Measurements from ENCODE around the gene CDK18. TPM values are rescaled to one million over a fixed set of nuclear protein-coding genes. Genes with fewer than 3 reads are reported as not detected.

CDK18 gene
- polyA plus RNA-seq, 6 donors from 2014 or later, result 0.40 to 1.4 (median 0.50) TPM; not detected in 2

DNA sequence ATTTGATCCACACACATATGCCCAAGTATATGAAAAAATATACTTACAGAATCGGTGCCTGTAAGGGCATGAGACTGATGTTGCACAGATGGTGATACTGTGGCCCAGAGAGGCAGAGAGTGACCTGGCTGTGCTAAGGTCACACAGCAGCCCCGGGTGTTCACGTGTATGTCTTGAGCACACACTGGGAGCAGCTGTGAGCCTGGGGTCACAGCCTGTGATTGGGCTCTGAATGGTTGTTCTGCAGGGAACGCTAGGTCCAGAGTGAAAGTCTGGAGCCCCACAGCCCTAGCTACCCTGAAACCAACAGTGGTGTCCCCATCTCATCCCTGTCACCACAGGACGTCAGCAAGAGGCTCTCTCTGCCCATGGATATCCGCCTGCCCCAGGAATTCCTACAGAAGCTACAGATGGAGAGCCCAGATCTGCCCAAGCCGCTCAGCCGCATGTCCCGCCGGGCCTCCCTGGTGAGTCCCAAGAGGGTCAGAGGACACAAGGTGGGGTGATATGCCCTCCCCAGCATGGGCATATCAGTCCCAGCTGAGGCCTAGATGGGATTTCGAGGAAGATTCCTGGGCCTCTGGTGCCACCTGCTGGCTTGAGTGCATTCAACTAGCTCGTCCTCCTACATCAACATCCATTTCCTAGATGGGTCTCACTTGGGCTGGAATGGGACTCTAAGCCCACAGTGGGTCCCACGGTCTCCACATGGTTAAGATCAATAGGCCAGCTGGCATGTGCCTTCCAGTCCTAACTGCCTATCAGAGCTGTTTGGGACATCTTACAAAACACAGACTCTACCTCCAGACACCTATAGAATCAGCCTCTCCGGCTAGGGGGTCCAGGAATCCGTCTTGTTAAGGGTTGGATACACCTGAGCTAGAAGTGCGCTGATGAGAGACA is 19.7 kb downstream of the CDK18 start:
- Mint-ChIP-seq H3K36me3 (no peaks in the 10 kb centered on the region), H3K9me3 (no peaks in the 10 kb centered on the region), H3K4me1 (peaks cover 0 to 7% (median 3%) of the 10 kb centered on the region in 3 donors), H3K4me3 (no peak overlapping the region), H3K27me3 (peaks cover 0 to 7% (median under 1%) of the 10 kb centered on the region in 3 donors), H3K27ac (peak overlapping the region in 2 of 6 donors; percentile 77 to 82)
- ATAC-seq (ENCODE audit: low read depth in 2 of 2), result peak; percentile 56 to 66
- peak; percentile 62 for DNase-seq

DNA sequence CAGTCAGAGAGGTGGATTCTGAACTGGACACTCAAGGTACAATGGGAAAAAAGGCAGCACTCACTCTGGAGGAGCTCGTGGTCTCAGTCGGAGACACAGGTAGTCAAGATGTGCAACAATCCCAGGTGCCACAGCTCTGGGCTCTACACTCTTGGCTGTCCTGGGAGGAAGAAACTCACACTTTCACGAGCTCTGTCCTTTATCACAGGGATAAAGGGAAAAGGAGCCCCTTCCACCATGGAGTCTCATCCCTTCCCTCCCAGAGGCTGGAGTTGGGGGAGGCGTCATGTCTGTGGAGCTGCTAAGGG is 20.3 kb downstream of the CDK18 start:
- Mint-ChIP-seq H3K4me1 (peaks cover 4 to 13% (median 9%) of the 10 kb centered on the region in 3 donors), H3K4me3 (no peak overlapping the region), H3K27me3 (peaks cover 0 to 10% (median 6%) of the 10 kb centered on the region in 3 donors), H3K36me3 (no peaks in the 10 kb centered on the region), H3K9me3 (no peaks in the 10 kb centered on the region), H3K27ac (peak overlapping the region in 1 of 6 donors; percentile 82)
- no peak for DNase-seq
- no peak for ATAC-seq (ENCODE audit: low read depth in 2 of 2)

DNA sequence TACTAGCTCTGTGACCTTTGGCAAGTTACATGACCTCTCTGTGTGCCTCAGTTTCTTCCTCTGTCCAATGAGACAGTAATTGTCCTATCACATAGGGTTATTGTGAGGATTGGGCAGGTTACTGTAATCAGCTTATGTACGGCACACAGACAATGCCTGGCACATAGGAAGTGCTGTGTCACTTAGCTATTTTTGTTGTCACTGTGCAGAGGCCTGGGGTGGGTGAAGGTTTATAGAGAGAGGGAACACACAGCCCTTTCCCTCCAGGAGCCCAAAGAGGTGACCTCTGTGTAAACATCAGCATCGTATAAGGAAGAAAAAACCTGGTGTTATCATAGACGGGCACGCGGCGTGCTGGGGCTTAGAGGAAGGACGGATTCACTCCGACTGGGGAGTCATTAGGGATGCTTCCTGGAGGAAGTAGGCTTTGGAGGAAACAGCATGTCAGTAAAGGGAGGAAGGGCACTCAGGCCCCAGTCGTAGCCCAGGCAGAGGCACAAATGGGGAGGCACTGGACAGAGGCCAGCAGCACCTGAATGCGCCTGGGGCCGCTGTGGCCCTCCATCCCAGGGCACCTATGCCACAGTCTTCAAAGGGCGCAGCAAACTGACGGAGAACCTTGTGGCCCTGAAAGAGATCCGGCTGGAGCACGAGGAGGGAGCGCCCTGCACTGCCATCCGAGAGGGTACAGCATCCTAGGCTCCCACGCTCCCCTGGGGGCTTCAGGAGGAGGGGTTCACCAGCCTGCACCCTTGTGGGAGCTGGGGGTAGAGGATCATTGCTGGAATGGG is 21.2 kb downstream of the CDK18 start:
- H3K27ac Mint-ChIP-seq, result peak overlapping the region in 2 of 6 donors; percentile 52 to 70
- DNase-seq, result no peak
- peaks cover 0 to 8% (median 7%) of the 10 kb centered on the region in 3 donors for H3K27me3 Mint-ChIP-seq
- ATAC-seq (ENCODE audit: low read depth in 2 of 2), result no peak
- peaks cover 4 to 14% (median 12%) of the 10 kb centered on the region in 3 donors for H3K4me1 Mint-ChIP-seq
- no peaks in the 10 kb centered on the region for H3K9me3 Mint-ChIP-seq
- H3K36me3 Mint-ChIP-seq, result no peaks in the 10 kb centered on the region
- H3K4me3 Mint-ChIP-seq, result no peak overlapping the region

DNA sequence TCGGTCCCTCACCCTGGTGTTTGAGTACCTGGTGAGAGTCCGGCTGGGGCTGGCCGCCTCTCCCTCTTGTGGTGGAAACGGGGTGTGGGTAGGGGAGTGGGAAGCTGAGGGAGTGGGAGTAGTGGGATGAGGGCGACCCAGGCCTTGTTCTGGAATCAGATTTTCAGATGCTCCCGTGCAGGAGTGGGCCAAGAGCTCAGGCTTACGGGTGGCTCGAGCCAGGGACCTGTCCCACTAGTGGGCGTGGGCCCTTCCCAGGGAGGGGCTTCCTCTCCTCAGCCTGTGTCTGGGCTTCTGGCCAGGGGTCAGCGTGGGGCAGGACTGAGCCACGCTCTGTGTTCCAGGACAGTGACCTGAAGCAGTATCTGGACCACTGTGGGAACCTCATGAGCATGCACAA is 22.0 kb downstream of the CDK18 start:
- ATAC-seq (ENCODE audit: low read depth in 2 of 2) (no peak), DNase-seq (no peak)
- no peaks in the 10 kb centered on the region for H3K9me3 Mint-ChIP-seq
- H3K4me1 Mint-ChIP-seq, result peaks cover 4 to 14% (median 12%) of the 10 kb centered on the region in 3 donors
- H3K27ac Mint-ChIP-seq, result peak overlapping the region in 2 of 6 donors; percentile 41 to 56
- H3K27me3 Mint-ChIP-seq, result peaks cover 0 to 8% (median 7%) of the 10 kb centered on the region in 3 donors
- H3K36me3 Mint-ChIP-seq, result no peaks in the 10 kb centered on the region
- H3K4me3 Mint-ChIP-seq, result no peak overlapping the region

DNA sequence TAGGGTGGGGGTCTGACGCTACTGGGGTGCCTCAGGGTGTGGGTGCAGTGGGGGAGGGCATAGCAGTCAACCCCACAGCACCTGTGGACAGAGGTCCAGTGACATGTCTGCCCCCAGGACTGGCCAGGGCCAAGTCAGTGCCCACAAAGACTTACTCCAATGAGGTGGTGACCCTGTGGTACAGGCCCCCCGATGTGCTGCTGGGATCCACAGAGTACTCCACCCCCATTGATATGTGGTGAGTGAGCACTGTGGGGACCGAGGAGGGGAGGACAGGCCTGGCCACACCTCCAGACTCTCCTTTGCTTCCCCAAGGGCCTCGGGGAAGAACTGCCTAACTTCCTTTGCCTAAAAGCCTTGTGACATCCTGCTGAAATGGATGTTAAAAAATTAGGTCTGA is 23.5 kb downstream of the CDK18 start:
- DNase-seq (no peak), ATAC-seq (ENCODE audit: low read depth in 2 of 2) (no peak)
- Mint-ChIP-seq H3K27ac (no peak overlapping the region), H3K9me3 (no peaks in the 10 kb centered on the region), H3K36me3 (no peaks in the 10 kb centered on the region), H3K27me3 (peaks cover 0 to 8% (median 7%) of the 10 kb centered on the region in 3 donors), H3K4me3 (no peak overlapping the region), H3K4me1 (peaks cover 4 to 14% (median 12%) of the 10 kb centered on the region in 3 donors)

DNA sequence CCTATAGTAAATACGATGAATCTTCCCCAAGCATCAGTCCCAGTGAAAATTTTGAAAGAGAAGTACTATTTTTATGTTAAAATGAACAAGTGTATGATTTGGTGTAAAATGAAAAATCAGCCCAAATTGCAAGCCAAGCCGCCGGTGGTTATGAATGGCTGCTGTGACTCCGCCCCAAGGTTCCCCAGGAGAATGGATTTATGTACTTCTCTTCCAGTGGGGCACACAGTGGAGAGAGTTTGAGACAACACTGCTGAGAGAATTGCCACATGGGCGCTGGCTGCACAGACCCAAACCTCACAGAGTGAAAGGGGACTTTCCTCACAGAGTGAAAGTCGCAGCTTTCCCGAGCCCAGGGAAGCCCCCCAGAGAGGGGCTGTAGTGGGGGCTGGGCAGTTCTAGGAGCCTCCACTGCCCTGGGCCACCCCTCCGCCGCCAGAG is 24.0 kb downstream of the CDK18 start:
- ATAC-seq (ENCODE audit: low read depth in 2 of 2) (no peak), DNase-seq (no peak)
- H3K36me3 Mint-ChIP-seq, result no peaks in the 10 kb centered on the region
- peaks cover 4 to 14% (median 12%) of the 10 kb centered on the region in 3 donors for H3K4me1 Mint-ChIP-seq
- H3K27ac Mint-ChIP-seq, result no peak overlapping the region
- H3K4me3 Mint-ChIP-seq, result peak overlapping the region in 1 of 8 donors; percentile 44
- H3K27me3 Mint-ChIP-seq, result peaks cover 0 to 8% (median 7%) of the 10 kb centered on the region in 3 donors
- H3K9me3 Mint-ChIP-seq, result no peaks in the 10 kb centered on the region

DNA sequence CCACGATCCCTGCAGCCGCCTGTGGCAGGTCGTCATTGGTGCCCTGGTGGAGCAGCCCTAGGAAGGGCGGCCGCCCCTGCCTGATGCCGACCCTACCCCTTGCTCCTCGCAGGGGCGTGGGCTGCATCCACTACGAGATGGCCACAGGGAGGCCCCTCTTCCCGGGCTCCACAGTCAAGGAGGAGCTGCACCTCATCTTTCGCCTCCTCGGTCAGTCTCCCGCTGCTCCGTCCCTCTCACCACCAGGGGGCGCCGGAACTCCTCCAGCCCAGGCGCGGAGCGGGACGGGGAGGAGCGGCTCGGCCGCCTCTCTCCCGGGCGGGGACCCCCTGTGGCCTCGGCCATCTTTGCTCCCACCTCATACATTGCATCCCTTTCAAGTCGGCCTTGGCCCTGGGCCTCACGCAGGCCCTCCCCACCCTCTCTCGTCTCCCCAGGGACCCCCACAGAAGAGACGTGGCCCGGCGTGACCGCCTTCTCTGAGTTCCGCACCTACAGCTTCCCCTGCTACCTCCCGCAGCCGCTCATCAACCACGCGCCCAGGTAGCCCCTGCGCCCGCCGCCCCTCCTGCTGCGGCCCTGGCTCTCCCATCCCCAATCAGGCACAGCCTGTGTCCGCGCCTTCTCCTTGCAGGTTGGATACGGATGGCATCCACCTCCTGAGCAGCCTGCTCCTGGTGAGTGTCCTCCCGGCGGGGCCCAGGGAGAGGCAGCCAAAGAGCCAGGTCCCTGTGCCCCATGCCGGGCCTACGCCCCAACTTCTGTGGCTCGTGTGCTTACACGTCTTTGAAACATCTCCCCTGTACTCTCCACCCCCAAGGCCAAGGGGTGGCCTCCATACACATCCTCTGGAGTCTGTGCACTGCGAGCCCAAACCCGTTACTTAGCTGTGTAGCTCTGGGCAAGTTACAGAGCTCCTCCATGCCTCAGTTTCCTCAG is 24.7 kb downstream of the CDK18 start:
- ATAC-seq (ENCODE audit: low read depth in 2 of 2) (peak; percentile 86 to 89), DNase-seq (peak; percentile 73)
- peak overlapping the region in 7 of 8 donors; percentile 43 to 84 (median 64) for H3K4me3 Mint-ChIP-seq
- peaks cover 0 to 8% (median 7%) of the 10 kb centered on the region in 3 donors for H3K27me3 Mint-ChIP-seq
- H3K27ac Mint-ChIP-seq, result peak overlapping the region in 4 of 6 donors; percentile 41 to 94 (median 52)
- peaks cover 4 to 14% (median 12%) of the 10 kb centered on the region in 3 donors for H3K4me1 Mint-ChIP-seq
- H3K36me3 Mint-ChIP-seq, result no peaks in the 10 kb centered on the region
- H3K9me3 Mint-ChIP-seq, result no peaks in the 10 kb centered on the region

DNA sequence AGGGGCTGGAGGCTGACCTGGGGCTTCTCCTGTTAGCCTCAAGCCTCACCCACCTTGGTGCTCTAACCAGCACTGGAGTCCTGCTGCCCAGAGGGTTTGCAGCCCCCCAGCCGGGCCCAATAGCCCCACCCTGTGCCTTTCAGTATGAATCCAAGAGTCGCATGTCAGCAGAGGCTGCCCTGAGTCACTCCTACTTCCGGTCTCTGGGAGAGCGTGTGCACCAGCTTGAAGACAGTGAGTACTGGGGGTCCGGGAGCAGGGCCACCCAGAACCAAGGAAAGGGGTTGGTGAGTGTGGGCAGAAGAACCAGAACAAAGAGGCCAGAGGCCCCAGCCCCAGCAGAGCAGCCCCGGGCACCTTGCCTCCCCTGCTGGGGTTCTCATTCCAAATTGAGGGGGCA is 25.6 kb downstream of the CDK18 start:
- ATAC-seq (ENCODE audit: low read depth in 2 of 2), result no peak
- Mint-ChIP-seq H3K27ac (peak overlapping the region in 2 of 6 donors; percentile 49 to 51), H3K27me3 (peaks cover 0 to 8% (median 7%) of the 10 kb centered on the region in 3 donors), H3K36me3 (no peaks in the 10 kb centered on the region), H3K4me3 (peak overlapping the region in 1 of 8 donors; percentile 69), H3K4me1 (peaks cover 4 to 14% (median 12%) of the 10 kb centered on the region in 3 donors), H3K9me3 (no peaks in the 10 kb centered on the region)
- DNase-seq, result no peak

DNA sequence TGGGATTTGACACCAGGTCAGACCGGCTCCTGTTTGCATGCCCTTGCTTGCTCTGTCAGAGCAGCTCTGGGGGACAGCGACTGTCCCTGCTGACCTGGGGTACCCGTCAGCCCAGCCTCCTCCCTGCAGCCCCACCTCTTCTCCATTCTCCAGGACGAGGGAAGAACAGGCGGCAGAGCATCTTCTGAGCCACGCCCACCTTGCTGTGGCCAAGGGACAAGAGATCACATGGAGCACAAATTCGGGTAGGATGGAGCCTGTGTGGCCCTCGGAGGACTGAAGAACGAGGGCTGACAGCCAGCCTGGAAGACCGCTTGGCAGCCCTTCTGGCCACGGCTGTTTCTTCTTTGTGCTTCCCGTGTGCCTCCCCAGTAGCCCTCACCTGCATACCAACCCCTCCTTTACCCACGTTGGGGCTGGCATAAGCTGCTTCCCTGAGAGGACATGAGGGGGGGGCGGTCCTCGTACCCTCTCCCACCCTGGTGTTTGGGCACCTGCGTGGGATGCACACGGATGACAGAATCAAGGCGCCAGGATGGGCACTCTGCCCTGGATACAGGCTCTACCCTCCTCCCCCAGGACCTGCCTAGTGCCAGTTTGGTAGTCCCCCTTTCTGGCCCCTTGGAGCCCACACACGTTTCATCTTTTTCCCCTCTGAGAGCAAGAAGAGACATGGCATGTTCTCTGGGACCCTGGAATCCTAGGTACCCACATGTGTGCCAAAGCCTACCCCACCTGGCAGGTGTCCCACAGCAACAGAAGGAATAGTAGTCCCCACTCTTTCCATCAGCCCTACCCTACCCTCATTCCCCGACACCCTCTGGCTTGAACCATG is 26.9 kb downstream of the CDK18 start:
- Mint-ChIP-seq H3K4me1 (peaks cover 4 to 14% (median 12%) of the 10 kb centered on the region in 3 donors), H3K4me3 (no peak overlapping the region), H3K36me3 (no peaks in the 10 kb centered on the region), H3K9me3 (no peaks in the 10 kb centered on the region), H3K27me3 (peaks cover 0 to 18% (median 13%) of the 10 kb centered on the region in 3 donors), H3K27ac (peak overlapping the region in 1 of 6 donors; percentile 89)
- DNase-seq, result no peak
- ATAC-seq (ENCODE audit: low read depth in 2 of 2), result no peak

DNA sequence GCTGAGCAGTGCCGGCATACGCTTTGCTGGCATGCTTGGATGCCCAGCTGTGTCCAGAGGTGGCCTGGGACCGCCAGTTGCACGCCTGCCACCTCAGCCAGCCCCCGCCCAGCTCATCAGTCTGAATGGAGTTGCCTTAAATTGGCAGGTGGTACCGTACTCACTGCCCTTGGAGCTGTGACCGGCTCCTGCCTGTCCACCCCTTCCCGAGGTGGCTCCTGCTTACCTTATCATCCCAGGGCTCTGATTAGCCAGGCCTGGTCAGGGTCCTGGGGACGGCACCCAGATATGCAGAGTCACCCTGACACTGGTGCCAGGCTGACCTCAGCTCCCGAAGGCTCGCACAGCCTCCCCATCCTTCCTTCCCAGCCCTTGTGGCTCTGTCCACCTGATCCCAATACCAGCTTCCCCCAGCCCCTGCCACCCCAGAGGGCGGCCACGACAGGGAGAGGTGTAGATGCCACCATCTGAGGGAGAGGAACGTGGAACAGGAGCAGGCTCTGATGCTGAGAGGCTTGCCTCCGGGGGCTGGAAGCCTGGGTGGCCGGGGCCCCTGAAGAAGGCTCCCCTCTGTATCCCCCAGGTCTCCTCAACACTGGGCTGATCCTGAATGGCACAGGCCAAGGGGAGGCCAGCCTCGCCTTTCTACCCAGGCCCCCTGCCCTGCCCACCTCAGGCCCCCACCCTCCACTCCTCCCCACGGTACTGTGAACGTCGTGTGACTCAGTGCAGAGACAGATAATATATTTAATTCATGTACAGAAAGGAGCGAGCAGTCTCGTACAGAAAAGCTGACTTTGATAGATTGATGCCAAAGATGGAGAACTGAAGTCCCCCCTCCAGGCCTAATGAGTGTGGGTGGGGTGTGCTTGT is 27.8 kb downstream of the CDK18 start:
- ATAC-seq (ENCODE audit: low read depth in 2 of 2), result no peak
- Mint-ChIP-seq H3K36me3 (no peaks in the 10 kb centered on the region), H3K27ac (peak overlapping the region in 2 of 6 donors; percentile 6 to 89), H3K9me3 (no peaks in the 10 kb centered on the region), H3K4me3 (peak overlapping the region in 2 of 8 donors; percentile 34 to 60), H3K27me3 (peaks cover 0 to 26% (median 20%) of the 10 kb centered on the region in 3 donors), H3K4me1 (peaks cover 4 to 21% (median 17%) of the 10 kb centered on the region in 3 donors)
- no peak for DNase-seq

DNA sequence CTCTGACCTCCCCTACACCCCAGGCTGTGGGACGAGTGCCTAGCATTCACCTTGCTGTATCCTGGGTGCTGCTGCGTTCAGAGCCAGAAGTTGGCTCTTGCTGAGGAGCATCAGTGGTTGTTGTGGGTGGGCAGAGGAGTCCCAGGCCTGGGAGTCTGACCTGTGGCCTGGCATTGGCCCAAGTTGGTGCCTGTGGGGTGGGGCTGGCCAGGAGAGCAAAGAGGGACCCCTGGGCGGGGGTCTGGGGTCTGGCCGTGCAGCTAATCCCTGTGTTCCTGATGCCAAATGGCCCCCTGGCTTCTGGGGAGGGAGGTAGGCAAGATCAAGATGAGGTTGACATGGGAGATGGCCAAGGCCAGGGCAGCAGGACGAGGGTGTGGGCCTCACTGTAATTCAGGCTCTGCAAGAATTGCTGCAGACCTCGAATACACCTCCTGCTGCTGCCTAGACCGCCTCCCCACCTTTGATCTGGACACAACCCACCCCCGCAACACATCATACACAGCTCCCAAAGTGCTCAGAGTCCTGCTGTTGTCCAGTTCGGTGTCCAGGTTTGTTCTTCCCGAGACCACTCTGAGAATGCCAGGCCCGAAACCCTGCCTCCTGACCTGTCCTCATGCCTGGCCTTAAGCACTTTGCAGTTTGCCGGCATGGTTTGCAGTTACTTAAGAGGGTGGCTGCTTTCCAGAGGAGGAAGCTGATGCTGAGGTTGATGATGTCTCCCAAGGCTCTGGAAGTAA is 28.7 kb downstream of the CDK18 start:
- H3K27ac Mint-ChIP-seq, result no peak overlapping the region

More for the DNA sequence above, 28.7 kb downstream of the CDK18 start:
- H3K9me3 Mint-ChIP-seq, result no peaks in the 10 kb centered on the region
- H3K36me3 Mint-ChIP-seq, result no peaks in the 10 kb centered on the region
- peaks cover 4 to 21% (median 18%) of the 10 kb centered on the region in 3 donors for H3K4me1 Mint-ChIP-seq
- no peak for ATAC-seq (ENCODE audit: low read depth in 2 of 2)
- H3K4me3 Mint-ChIP-seq, result no peak overlapping the region
- H3K27me3 Mint-ChIP-seq, result peaks cover 0 to 29% (median 22%) of the 10 kb centered on the region in 3 donors
- no peak for DNase-seq
